ENCODE data around the gene MBOAT1. TPM values are rescaled to one million over a fixed set of nuclear protein-coding genes. Genes with fewer than 3 reads are reported as not detected.
"Not testable (repeated sequence)": the region's sequence is repeated elsewhere in the genome, so short reads cannot be mapped to it uniquely, and the experiment has no call there.

Gene MBOAT1
- total RNA-seq, 1 donor from 2014 or later, result 10.9 TPM

- no peak for TF ChIP-seq CTCF (conservative IDR thresholded peaks at IDR 0.05; ENCODE audit: low read depth, low read length)
- no peak overlapping the region for H3K4me3 ChIP-seq (ENCODE audit: low read depth, low read length)
- DNase-seq (ENCODE audit: low read depth), result no peak
These were observed 57.5 kb downstream of the MBOAT1 start for GRCh38 chr6:20154753-20155152.

DNA sequence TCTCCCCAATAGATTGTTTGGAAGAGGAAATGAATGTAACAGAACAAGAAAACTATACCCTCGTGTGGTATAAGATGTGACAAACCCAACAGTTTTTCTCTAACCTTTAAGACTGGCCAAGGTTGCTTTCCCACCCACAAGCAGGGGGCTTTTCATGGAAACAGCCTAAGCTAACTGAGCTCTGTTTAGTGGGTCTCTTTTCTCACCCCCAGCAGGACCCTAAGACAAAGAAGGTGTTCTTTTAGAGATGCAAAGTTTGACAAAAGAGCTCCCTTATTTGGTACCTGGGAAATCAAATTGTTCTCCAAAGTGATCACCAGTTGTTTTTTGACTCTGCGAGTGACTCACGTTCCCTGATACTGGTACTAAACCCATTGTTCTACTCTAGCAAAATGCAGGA lies 59.1 kb downstream of the MBOAT1 start:
- no peak for TF ChIP-seq CTCF (conservative IDR thresholded peaks at IDR 0.05; ENCODE audit: low read depth, low read length)
- H3K4me3 ChIP-seq (ENCODE audit: low read depth, low read length), result no peak overlapping the region
- no peak for DNase-seq (ENCODE audit: low read depth)

DNA sequence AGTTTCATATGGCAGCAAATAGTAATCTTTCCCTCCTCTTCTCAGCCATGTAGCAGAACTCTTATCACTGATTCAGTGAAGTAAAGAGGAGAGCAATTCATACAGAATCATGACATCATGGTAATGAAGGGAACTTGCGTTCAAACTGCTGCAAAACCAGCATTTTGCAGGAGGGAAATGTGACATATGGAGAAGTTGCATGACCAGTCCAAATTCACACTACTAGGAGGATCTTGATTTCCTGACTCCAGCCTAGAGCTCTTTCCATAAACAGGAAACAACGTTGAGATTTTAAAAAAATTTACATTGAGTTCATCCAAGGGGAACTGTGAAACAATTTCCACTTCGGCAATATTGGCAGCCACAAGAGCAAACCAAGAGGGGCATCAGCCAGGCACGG lies 63.8 kb downstream of the MBOAT1 start:
- no peak overlapping the region for H3K4me3 ChIP-seq (ENCODE audit: low read depth, low read length)
- DNase-seq (ENCODE audit: low read depth), result no peak
- TF ChIP-seq CTCF (conservative IDR thresholded peaks at IDR 0.05; ENCODE audit: low read depth, low read length), result no peak

GRCh38 chr6:20147469-20147868 lies 64.8 kb downstream of the MBOAT1 start:
- TF ChIP-seq CTCF (conservative IDR thresholded peaks at IDR 0.05; ENCODE audit: low read depth, low read length), result no peak
- no peak overlapping the region for H3K4me3 ChIP-seq (ENCODE audit: low read depth, low read length)
- DNase-seq (ENCODE audit: low read depth), result no peak

- DNase-seq (ENCODE audit: low read depth); H3K4me3 ChIP-seq (ENCODE audit: low read depth, low read length): not testable (repeated sequence)
These were observed 65.4 kb downstream of the MBOAT1 start for GRCh38 chr6:20146831-20147230.

- no peak for DNase-seq (ENCODE audit: low read depth)
- H3K4me3 ChIP-seq (ENCODE audit: low read depth, low read length), result no peak overlapping the region
- no peak for TF ChIP-seq CTCF (conservative IDR thresholded peaks at IDR 0.05; ENCODE audit: low read depth, low read length)
These were observed 66.0 kb downstream of the MBOAT1 start for GRCh38 chr6:20146291-20146690.

- no peak overlapping the region for H3K4me3 ChIP-seq (ENCODE audit: low read depth, low read length)
- TF ChIP-seq CTCF (conservative IDR thresholded peaks at IDR 0.05; ENCODE audit: low read depth, low read length), result no peak
- DNase-seq (ENCODE audit: low read depth), result no peak
These were observed 69.4 kb downstream of the MBOAT1 start for GRCh38 chr6:20142866-20143265.

DNA sequence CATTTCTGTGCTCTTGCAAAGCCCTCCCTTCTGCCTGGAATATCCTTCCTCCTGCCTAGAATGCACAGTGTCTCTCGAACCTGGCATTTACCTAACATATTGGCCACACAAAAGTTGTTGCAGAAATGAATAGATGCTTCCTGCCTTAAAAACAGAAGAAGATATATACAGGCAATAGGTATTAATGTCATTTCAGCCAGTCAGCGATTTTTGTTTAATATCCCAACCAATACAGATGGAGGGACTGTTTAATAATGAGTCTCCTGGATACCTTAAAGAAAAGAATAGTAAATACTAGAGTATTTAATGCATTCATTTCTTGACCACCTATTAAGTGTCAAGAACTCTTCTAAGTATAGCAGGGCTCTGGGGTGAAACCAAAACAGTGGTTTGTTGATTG lies 70.3 kb downstream of the MBOAT1 start:
- H3K4me3 ChIP-seq (ENCODE audit: low read depth, low read length), result no peak overlapping the region
- no peak for TF ChIP-seq CTCF (conservative IDR thresholded peaks at IDR 0.05; ENCODE audit: low read depth, low read length)
- no peak for DNase-seq (ENCODE audit: low read depth)

GRCh38 chr6:20139127-20139963 lies 72.9 kb downstream of the MBOAT1 start:
- not testable (repeated sequence) for DNase-seq (ENCODE audit: low read depth); H3K4me3 ChIP-seq (ENCODE audit: low read depth, low read length)

Data from epithelial cell of proximal tubule (primary cell).